ENCODE measurements around the gene RDX. TPM values are rescaled to one million over a fixed set of nuclear protein-coding genes. Genes with fewer than 3 reads are reported as not detected.

RDX gene
- total RNA-seq, 1 experiment from 2014 or later: 86.6 TPM

DNA sequence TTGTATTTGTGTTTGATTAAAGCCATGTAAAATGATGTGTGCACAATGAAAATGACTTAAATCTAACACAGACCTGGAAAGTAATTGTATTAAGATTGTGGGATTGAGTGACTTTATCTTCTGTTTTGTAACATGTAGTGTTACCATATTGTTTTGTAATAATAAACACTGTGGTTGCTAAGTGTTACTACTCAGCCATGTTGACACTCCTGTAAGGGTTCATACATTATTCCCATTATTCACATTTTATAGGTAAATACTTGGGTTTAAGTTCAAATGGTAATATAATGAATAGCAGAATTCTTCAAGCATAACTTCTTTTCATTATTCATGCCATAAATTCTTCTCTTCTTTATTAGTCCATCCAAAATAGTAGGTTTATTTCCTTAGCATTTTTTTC is 134.2 kb downstream of the RDX start:
- Histone ChIP-seq H3K18ac (ENCODE audit: insufficient read length, low read depth, low read length) (no peak overlapping the region), H2BK15ac (ENCODE audit: low read depth, low read length) (no peak overlapping the region), H2BK20ac (ENCODE audit: low read depth, low read length, poor library complexity, severe bottlenecking) (no peak overlapping the region), H3K4me2 (ENCODE audit: insufficient read depth, insufficient read length, low read length) (no peak overlapping the region), H3K4ac (ENCODE audit: low read depth, low read length) (no peak overlapping the region), H3T11ph (ENCODE audit: low read length) (no peak overlapping the region), H3K79me2 (ENCODE audit: insufficient read depth, low read length) (no peaks in the 10 kb centered on the region), H3K9me3 (ENCODE audit: control insufficient read depth, low read depth, low read length) (no peaks in the 10 kb centered on the region), H3K23me2 (ENCODE audit: insufficient read length, low read depth, low read length, poor library complexity, severe bottlenecking) (no peaks in the 10 kb centered on the region), H4K5ac (ENCODE audit: insufficient read length, low read depth, low read length) (no peak overlapping the region), H3K79me1 (ENCODE audit: insufficient read depth, low read depth, low read length, poor library complexity, severe bottlenecking) (no peaks in the 10 kb centered on the region), H2AFZ (ENCODE audit: low read length) (no peak overlapping the region), H4K8ac (replicated peaks; ENCODE audit: insufficient read length, low read depth, low read length) (no peak overlapping the region), H3K4me1 (ENCODE audit: insufficient read depth, low read length) (no peaks in the 10 kb centered on the region; the same call in 1 of the 2 replicates), H3K56ac (ENCODE audit: insufficient read length, low read depth, low read length) (no peak overlapping the region), H3K23ac (ENCODE audit: insufficient read length, low read depth, low read length) (no peak overlapping the region), H2BK120ac (ENCODE audit: low read depth, low read length, poor library complexity, severe bottlenecking) (no peak overlapping the region), H3K9ac (ENCODE audit: extremely low read depth, insufficient read length, low read length) (no peak overlapping the region), H4K91ac (ENCODE audit: insufficient read length, low read depth, low read length) (no peak overlapping the region), H3K27ac (ENCODE audit: insufficient read length, low read depth, low read length) (no peak overlapping the region), H3K14ac (ENCODE audit: insufficient read depth, low read length) (no peak overlapping the region), H2BK12ac (ENCODE audit: insufficient read length, low read depth, low read length) (no peak overlapping the region), H2AK5ac (ENCODE audit: insufficient read length, low read length) (no peak overlapping the region), H2BK5ac (ENCODE audit: insufficient read length, low read length) (no peak overlapping the region), H4K20me1 (ENCODE audit: control insufficient read depth, insufficient read depth, insufficient read length) (peaks cover 2% of the 10 kb centered on the region), H3K27me3 (ENCODE audit: insufficient read depth, low read length) (no peaks in the 10 kb centered on the region)
- TF ChIP-seq, protein P1, sequence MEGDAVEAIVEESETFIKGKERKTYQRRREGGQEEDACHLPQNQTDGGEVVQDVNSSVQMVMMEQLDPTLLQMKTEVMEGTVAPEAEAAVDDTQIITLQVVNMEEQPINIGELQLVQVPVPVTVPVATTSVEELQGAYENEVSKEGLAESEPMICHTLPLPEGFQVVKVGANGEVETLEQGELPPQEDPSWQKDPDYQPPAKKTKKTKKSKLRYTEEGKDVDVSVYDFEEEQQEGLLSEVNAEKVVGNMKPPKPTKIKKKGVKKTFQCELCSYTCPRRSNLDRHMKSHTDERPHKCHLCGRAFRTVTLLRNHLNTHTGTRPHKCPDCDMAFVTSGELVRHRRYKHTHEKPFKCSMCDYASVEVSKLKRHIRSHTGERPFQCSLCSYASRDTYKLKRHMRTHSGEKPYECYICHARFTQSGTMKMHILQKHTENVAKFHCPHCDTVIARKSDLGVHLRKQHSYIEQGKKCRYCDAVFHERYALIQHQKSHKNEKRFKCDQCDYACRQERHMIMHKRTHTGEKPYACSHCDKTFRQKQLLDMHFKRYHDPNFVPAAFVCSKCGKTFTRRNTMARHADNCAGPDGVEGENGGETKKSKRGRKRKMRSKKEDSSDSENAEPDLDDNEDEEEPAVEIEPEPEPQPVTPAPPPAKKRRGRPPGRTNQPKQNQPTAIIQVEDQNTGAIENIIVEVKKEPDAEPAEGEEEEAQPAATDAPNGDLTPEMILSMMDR (conservative IDR thresholded peaks at IDR 0.05): no peak
- no peak overlapping the region for H3K4me3 Mint-ChIP-seq
- no peaks in the 10 kb centered on the region for H3K27me3 Mint-ChIP-seq (ENCODE audit: low read depth)
- no peaks in the 10 kb centered on the region for H3K9me3 Mint-ChIP-seq
- no peak overlapping the region for H3K27ac Mint-ChIP-seq
- peaks cover 10 to 21% (median 13%) of the 10 kb centered on the region in 3 experiments; a peak in 6 of 7 replicates for H3K36me3 Mint-ChIP-seq (ENCODE audit: insufficient read depth in 1 of 3, low read depth in 3 of 3)
- DNase-seq: no peak
- peaks cover 0 to 4% of the 10 kb centered on the region in 2 experiments; a peak in 1 of 4 replicates for H3K4me1 Mint-ChIP-seq

Measured in H9 (cell line).